Small intestine (tissue), 16 donors: ENCODE data around the gene ICOSLG. TPM values are rescaled to one million over a fixed set of nuclear protein-coding genes. Genes with fewer than 3 reads are reported as not detected.
"Not testable (repeated sequence)": the region's sequence is repeated elsewhere in the genome, so short reads cannot be mapped to it uniquely, and the experiment has no call there.

Experiments used
- DNase-seq, 2 donors: peaks; one replicate each; pipeline versions ENCODE4 v3.0.0 to v3.0.0-alpha.2; 2013
- FAIRE-seq: peaks from 2 replicates; lab custom pipeline; 2012; peaks lifted over from hg19 to GRCh38; lab: Jason Lieb, UNC
- H3K27ac ChIP-seq, 3 donors: one replicate each; pipeline ENCODE4 v1.5.1; 2013; ENCODE audit warnings: low read length in 2 of 3, mild to moderate bottlenecking in 2 of 3, control low read depth in 1 of 3, inconsistent platforms in 1 of 3, low read depth in 1 of 3, moderate library complexity in 1 of 3
- H3K27me3 ChIP-seq, 3 donors: one replicate each; pipeline ENCODE4 v1.6.1; 2013; ENCODE audit warnings: low read length in 3 of 3, inconsistent platforms in 1 of 3; ENCODE audit not compliant: control insufficient read depth in 3 of 3, insufficient read depth in 3 of 3
- H3K36me3 ChIP-seq, 3 donors: one replicate each; pipeline ENCODE4 v1.6.1; 2013; ENCODE audit warnings: low read length in 3 of 3, inconsistent platforms in 1 of 3, low read depth in 1 of 3, mild to moderate bottlenecking in 1 of 3, moderate library complexity in 1 of 3; ENCODE audit not compliant: control insufficient read depth in 3 of 3, insufficient read depth in 2 of 3
- H3K4me1 ChIP-seq, 3 donors: one replicate each; pipeline ENCODE4 v1.6.1; 2013; ENCODE audit warnings: low read length in 2 of 3, inconsistent platforms in 1 of 3, low read depth in 1 of 3, mild to moderate bottlenecking in 1 of 3, moderate library complexity in 1 of 3; ENCODE audit not compliant: control insufficient read depth in 3 of 3, insufficient read depth in 2 of 3
- H3K4me3 ChIP-seq, 3 donors: one replicate each; pipeline ENCODE4 v1.5.1; 2013; ENCODE audit warnings: low read length in 3 of 3, control low read depth in 1 of 3, inconsistent platforms in 1 of 3, low read depth in 1 of 3, mild to moderate bottlenecking in 1 of 3, moderate library complexity in 1 of 3
- H3K9me3 ChIP-seq, 2 donors: one replicate each; pipeline ENCODE4 v1.6.1; 2013; ENCODE audit warnings: low read depth in 1 of 2, low read length in 1 of 2; ENCODE audit not compliant: control insufficient read depth in 2 of 2, insufficient read depth in 1 of 2
- WGBS, 3 donors: extraction: QIAGEN DNeasy Blood & Tissue Kit; methylation state at CpG; one replicate each; pipeline ENCODE4 v1.1.7; 2013; 5-methylcytosine and 5-hydroxymethylcytosine counted together
- long read RNA-seq, 10 donors: transcript quantifications; one replicate each; lab custom pipeline, GENCODE V29; 2026
- polyA plus RNA-seq, 4 donors: library from polyadenylated mRNA; stranded (reverse) in 3 of 4; unstranded in 1 of 4; fragments of 200-250 nt in 3 of 4; fragments of 120-200 nt in 1 of 4; gene quantifications; one replicate each; pipeline versions ENCODE4 v1.2.1 to v1.2.3, GENCODE V29; 2013
- donor health status: healthy with polysubstance abuse.
- donor health status: control.
- donor health status: control.
- donor health status: Bipolar disorder and iron deficiency.
- donor health status: healthy.

ICOSLG gene, protein sequence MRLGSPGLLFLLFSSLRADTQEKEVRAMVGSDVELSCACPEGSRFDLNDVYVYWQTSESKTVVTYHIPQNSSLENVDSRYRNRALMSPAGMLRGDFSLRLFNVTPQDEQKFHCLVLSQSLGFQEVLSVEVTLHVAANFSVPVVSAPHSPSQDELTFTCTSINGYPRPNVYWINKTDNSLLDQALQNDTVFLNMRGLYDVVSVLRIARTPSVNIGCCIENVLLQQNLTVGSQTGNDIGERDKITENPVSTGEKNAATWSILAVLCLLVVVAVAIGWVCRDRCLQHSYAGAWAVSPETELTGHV
- polyA plus RNA-seq = 1 to 10 TPM in 3 of 4 donors, under 1 TPM in 1; 0.89 to 3.3 (median 2.9) TPM
- long read RNA-seq, donor 1, full-length matches to known transcripts = 2 of 2 reads
- long read RNA-seq, donor 1, partial matches to known transcripts = 0 of 2 reads
- long read RNA-seq, donor 1, other reads (novel, unspliced or antisense) = 0 of 2 reads
- long read RNA-seq, donor 2 = 0 reads
- long read RNA-seq, donor 3, full-length matches to known transcripts = 1 of 1 reads
- long read RNA-seq, donor 3, partial matches to known transcripts = 0 of 1 reads
- long read RNA-seq, donor 3, other reads (novel, unspliced or antisense) = 0 of 1 reads
- long read RNA-seq, donor 4 = 0 reads
- long read RNA-seq, donor 5 = 0 reads
- long read RNA-seq, donor 6 = 0 reads
- long read RNA-seq, donor 7 = 0 reads
- long read RNA-seq, donor 8 = 0 reads
- long read RNA-seq, donor 9, full-length matches to known transcripts = 1 of 1 reads
- long read RNA-seq, donor 9, partial matches to known transcripts = 0 of 1 reads
- long read RNA-seq, donor 9, other reads (novel, unspliced or antisense) = 0 of 1 reads
- long read RNA-seq, donor 10 = 0 reads

DNA sequence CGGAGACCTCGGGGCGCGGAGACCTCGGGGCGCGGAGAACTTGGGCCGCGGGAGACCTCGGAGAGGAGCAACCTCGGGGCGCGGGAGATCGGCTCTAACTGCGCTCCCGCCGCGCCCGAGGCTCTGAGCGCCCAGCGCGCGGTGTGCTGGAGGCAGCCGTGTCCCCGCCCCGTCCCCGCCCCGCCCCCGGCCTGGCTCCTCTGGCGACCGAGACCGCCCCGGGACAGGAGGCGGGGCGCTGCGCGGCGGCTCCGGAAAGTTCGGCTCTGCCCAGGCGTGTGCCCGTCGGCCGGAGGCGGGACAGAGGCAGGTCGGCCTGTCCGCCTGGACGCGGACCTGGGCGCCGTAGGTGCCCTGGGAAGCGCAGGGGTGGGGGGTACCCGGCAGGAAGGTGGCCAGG, at the start of gene ICOSLG:
Gene ICOSLG (minus strand): TSS at position 102 of the 400 bp plus-strand sequence. CDS start 126 bp downstream, outside the sequence.
- DNase-seq, FAIRE-seq, H3K9me3 ChIP-seq, H3K27me3 ChIP-seq, H3K27ac ChIP-seq, H3K36me3 ChIP-seq, H3K4me1 ChIP-seq, H3K4me3 ChIP-seq: not testable (repeated sequence)
- no CpG with 5 or more reads among the region's 53 CpGs for WGBS, 3 donors

DNA sequence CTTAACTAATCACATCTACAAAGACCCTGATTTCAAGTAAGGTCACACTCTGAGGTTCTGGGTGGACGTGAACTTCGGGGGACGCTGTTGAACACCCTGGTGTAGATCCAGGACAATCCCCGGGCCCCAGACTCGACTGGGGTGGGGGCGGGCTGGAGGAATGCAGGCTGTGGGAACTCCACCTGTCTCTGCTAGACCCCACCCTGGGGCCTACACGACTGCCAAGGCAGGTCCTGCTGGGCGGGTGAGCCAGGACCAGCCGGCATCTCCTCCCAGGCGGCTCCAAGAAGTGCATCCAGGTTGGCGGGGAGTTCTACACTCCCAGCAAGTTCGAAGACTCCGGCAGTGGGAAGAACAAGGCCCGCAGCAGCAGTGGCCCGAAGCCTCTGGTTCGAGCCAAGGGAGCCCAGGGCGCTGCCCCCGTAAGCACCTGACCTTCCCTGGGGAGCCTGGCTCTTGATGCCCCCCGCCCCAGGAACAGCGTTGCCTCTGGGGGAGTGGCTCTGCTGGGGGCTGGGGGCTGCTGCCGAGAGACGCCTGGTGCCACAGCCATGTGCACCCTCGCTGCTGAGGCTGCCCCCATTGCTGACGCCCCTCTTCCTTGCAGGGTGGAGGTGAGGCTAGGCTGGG, 48.8 kb upstream of the ICOSLG start:
- no peak for FAIRE-seq
- Histone ChIP-seq H3K9me3 (no peaks in the 10 kb centered on the region), H3K27ac (no peak overlapping the region), H3K4me3 (no peak overlapping the region), H3K36me3 (no peaks in the 10 kb centered on the region), H3K4me1 (peaks cover 0 to 12% (median 0%) of the 10 kb centered on the region in 3 donors), H3K27me3 (peaks cover 0 to 10% (median 0%) of the 10 kb centered on the region in 3 donors)
- no peak for DNase-seq
- 77 to 86% (median 84%) methylated on average over 24 of the region's 24 CpGs for WGBS, 3 donors

DNA sequence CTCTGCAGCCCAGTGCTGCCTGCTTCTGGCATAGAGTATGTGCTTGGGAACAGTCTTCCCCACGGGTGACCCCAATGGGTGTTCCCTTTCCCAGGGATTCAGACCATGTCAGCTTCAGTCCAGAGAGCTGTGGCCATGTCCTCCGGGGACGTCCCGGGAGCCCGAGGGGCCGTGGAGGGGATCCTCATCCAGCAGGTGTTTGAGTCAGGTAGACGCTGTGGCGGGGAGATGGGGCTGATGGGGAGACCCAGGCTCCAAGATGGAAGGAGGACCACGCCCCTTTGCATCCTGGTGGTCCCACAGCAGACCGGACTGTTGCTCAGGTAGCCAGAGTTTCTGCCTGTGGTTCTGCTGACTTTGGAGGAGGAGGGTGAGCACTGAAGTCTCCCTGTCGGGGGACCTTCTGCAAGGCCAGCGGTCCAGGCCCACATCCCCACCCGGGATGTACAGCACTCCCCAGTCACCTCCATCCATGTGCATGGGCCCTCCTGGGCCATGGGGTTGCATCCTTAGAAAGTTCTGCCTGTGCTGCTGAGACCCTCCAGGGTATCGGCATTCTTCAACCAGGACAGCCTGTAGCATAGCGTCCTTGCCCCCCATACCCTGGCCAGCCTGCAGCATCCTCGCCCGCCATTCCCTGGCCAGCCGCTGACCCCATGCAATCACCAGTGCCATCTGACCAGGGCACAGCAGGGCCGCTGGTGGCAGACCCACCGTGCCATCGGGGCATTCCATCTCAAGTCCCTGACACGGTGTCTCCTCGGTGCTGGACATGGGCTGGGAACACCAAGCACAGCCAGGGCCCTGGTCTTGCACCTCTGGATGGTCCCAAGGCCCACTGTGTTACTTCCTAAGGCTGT, 47.7 kb upstream of the ICOSLG start:
- peaks cover 0 to 10% (median 0%) of the 10 kb centered on the region in 3 donors for H3K27me3 ChIP-seq
- H3K4me3 ChIP-seq = no peak overlapping the region
- H3K9me3 ChIP-seq = no peaks in the 10 kb centered on the region
- H3K36me3 ChIP-seq = no peaks in the 10 kb centered on the region
- H3K4me1 ChIP-seq = peaks cover 0 to 9% (median 0%) of the 10 kb centered on the region in 3 donors
- no peak overlapping the region for H3K27ac ChIP-seq
- 85 to 91% (median 90%) methylated on average over 21 to 23 of the region's 23 CpGs for WGBS, 3 donors
- FAIRE-seq (no peak), DNase-seq (no peak)

DNA sequence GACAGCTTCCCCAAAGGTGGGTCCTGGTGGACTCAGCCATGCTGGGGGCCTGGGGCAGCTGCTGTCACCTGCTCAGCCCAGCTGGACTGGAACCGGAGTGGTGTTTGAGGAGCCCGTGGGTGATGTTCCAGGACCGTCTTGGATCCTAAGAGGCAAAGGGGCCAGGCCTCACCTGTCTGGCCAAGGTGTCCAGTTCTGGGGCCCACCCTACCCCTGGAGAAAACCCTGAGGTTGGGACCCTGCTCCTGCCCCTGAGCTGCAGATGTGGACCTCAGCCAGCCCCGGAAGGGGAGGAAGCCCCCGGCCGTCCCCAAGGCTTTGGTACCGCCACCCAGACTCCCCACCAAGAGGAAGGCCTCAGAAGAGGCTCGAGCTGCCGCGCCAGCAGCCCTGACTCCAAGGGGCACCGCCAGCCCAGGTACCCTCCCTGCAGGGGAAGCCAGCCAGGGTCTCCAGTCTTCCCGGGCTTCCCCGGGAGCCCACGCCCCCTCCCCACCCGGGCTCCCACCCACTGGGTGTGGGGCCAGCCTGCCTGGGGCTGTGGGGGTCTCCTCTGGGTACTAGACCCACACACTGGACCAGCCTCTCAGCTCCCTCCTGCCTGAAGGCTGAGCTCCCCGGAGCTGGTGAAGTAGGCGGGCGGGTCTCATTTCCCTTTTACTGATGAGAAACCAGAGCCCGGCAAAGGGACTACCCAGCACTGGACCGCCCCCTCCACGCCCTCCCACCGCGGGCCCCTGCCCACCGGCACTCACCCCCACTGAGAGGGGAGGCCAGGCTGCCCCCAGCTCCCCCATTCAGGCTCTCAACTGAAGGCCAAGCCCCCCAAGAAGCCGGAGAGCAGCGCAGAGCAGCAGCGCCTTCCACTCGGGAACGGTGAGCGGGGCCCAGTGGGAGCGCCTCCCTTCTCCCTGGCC, 46.2 kb upstream of the ICOSLG start:
- Histone ChIP-seq H3K4me1 (peaks cover 0 to 9% (median 0%) of the 10 kb centered on the region in 3 donors), H3K36me3 (no peaks in the 10 kb centered on the region), H3K27ac (no peak overlapping the region), H3K27me3 (peaks cover 0 to 10% (median 0%) of the 10 kb centered on the region in 3 donors), H3K4me3 (no peak overlapping the region), H3K9me3 (no peaks in the 10 kb centered on the region)
- FAIRE-seq (no peak), DNase-seq (no peak)
- 68 to 77% (median 76%) methylated on average over 28 to 31 of the region's 31 CpGs for WGBS, 3 donors

DNA sequence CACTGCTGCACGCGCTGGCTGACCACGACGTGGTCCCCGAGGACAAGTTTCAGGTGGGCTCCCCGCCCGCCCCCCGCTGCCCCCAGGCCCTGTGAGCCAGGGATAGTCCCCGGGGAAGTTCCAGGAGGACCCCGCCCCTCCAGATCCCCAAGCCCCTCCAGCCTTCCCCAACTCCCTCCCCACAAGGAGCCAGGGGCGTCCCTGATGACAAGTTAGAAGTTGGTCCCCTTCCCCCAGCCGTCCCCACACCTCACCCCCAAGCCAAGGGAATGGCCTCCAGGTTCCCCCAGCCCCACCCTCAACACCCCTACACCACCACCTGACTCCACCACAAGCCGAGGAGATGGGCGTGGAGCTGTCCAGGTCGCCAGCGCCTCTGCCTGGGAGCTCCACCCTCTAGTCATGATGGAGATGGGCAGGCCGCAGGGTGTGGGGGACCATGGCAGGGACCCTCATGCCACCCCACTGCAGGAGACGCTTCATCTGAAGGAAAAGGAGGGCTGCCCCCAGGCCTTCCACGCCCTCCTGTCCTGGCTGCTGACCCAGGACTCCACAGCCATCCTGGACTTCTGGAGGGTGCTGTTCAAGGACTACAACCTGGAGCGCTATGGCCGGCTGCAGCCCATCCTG, 45.5 kb upstream of the ICOSLG start:
- WGBS, 3 donors = 57 to 63% (median 60%) methylated on average over 15 to 21 of the region's 21 CpGs
- FAIRE-seq = no peak
- Histone ChIP-seq H3K27me3 (peaks cover 0 to 10% (median 0%) of the 10 kb centered on the region in 3 donors), H3K27ac (no peak overlapping the region), H3K9me3 (no peaks in the 10 kb centered on the region), H3K4me1 (peaks cover 0 to 9% (median 0%) of the 10 kb centered on the region in 3 donors), H3K4me3 (no peak overlapping the region), H3K36me3 (no peaks in the 10 kb centered on the region)
- peak in 1 of 2 donors; percentile 28 for DNase-seq

DNA sequence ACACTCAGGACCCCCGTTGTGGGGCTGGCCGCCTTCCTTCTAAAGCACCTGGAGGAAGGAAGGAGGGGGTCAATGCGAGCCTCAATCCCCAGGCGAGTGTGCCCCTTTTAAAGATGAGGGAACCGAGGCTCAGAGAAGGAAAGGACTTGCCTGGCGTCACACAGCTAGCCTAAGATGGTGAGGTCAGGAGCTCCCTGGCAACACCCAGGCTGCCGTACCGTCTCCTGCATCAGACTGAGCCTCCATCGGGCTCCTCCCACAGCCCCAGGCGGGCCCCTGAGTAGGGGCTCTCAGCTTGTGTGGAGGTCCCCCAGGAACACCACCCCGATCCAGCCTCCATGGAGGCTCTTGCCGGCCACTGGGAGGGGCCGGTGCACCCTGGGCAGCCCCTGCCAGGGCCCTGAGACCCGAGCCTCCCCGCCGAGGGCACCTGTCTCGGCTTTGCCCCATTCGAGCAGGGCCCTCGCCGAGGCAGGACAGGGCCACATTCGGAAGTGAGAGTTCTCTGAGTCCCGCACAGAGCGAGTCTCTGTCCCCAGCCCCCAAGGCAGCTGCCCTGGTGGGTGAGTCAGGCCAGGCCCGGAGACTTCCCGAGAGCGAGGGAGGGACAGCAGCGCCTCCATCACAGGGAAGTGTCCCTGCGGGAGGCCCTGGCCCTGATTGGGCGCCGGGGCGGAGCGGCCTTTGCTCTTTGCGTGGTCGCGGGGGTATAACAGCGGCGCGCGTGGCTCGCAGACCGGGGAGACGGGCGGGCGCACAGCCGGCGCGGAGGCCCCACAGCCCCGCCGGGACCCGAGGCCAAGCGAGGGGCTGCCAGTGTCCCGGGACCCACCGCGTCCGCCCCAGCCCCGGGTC, 44.6 kb upstream of the ICOSLG start, which contains the start of gene AIRE:
Gene AIRE (plus strand): TSS at position 739 of the 855 bp plus-strand sequence. CDS start 131 bp downstream, outside the sequence.
- WGBS, 3 donors = 18 to 38% (median 35%) methylated on average over 40 to 56 of the region's 56 CpGs
- peaks cover 0 to 10% (median 0%) of the 10 kb centered on the region in 3 donors for H3K27me3 ChIP-seq
- H3K36me3 ChIP-seq = no peaks in the 10 kb centered on the region
- H3K27ac ChIP-seq = peak within 1 kb of the TSS in 1 of 3 donors; percentile 22
- H3K9me3 ChIP-seq = no peaks in the 10 kb centered on the region
- FAIRE-seq (no peak), DNase-seq (peak in 1 of 2 donors; percentile 78)
- peaks cover 0 to 9% (median 0%) of the 10 kb centered on the region in 3 donors for H3K4me1 ChIP-seq
- peak within 1 kb of the TSS in 1 of 3 donors; percentile 29 for H3K4me3 ChIP-seq
